Progenitor cell of endocrine pancreas (in vitro differentiated cells): ENCODE results near the gene PLN. TPM values are rescaled to one million over a fixed set of nuclear protein-coding genes. Genes with fewer than 3 reads are reported as not detected.

Source experiments
- DNase-seq: peaks from one replicate; pipeline ENCODE4 v3.0.0; 2021; ENCODE audit warnings: low spot score; ENCODE audit not compliant: unreplicated experiment
- H3K27ac Mint-ChIP-seq: 2 replicates; pipeline ENCODE4 v1.8.0; 2021; ENCODE audit warnings: mild to moderate bottlenecking, moderate library complexity, mixed read lengths
- H3K27me3 Mint-ChIP-seq: 2 replicates; pipeline ENCODE4 v1.8.0; 2021; ENCODE audit warnings: mixed read lengths
- H3K36me3 Mint-ChIP-seq: 2 replicates; pipeline ENCODE4 v1.8.0; 2022; ENCODE audit warnings: mixed read lengths; ENCODE audit not compliant: insufficient read depth
- H3K4me1 Mint-ChIP-seq: 2 replicates; pipeline ENCODE4 v1.8.0; 2021; ENCODE audit warnings: low read depth, mixed read lengths
- H3K4me3 Mint-ChIP-seq: 2 replicates; pipeline ENCODE4 v1.8.0; 2021; ENCODE audit warnings: low read depth, mild to moderate bottlenecking, moderate library complexity, mixed read lengths
- H3K9me3 Mint-ChIP-seq: 2 replicates; pipeline ENCODE4 v1.8.0; 2021; ENCODE audit warnings: low read depth, mixed read lengths
- total RNA-seq: library from RNA; stranded (reverse); gene quantifications from 2 replicates; pipeline ENCODE4 v1.2.1, GENCODE V29; 2021
- TF ChIP-seq, protein P1 (sequence below): fragments of 200-600 bp; sonication (generic); IDR thresholded peaks from one replicate; pipeline ENCODE4 v1.5.0; 2021; ENCODE audit warnings: antibody characterized with exemption, mild to moderate bottlenecking; ENCODE audit not compliant: unreplicated experiment

PLN gene
- total RNA-seq, 1 donor from 2014 or later: 0.55 TPM

DNA sequence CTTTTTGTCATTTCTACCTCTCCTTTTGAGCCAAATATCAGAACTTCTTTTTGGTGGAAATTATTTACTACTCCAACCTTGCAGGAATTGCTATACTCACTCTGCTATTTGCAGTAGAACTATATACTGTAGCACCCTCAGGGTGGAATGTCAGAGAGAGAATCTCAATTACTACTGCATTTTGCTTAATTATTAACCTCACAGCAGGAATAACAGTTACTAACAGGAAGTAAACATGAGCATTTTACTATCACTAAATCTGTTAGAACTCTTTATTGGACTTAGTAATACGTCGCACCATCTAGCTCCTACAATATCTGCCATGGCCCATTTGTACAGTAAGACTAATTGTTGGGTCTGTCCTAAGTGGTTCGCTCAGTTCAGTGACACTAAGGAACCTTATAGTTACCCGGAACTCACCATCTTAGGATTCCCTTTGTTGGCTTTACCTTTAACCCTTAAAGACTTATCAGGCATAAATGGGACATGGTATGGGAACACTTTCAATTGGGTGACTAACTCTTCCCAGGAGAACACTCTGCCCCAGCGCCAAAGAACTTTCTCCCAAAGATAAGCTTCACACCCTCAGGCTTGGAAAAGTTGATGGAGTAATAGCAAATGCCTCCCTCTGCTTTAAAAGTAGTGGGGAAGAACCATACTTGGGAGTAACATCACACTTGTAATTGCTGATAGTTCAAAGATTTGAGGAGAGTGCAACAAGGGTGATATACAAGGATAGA is 38.8 kb downstream of the PLN start:
- no peaks in the 10 kb centered on the region for H3K9me3 Mint-ChIP-seq
- DNase-seq: no peak
- TF ChIP-seq, protein P1, sequence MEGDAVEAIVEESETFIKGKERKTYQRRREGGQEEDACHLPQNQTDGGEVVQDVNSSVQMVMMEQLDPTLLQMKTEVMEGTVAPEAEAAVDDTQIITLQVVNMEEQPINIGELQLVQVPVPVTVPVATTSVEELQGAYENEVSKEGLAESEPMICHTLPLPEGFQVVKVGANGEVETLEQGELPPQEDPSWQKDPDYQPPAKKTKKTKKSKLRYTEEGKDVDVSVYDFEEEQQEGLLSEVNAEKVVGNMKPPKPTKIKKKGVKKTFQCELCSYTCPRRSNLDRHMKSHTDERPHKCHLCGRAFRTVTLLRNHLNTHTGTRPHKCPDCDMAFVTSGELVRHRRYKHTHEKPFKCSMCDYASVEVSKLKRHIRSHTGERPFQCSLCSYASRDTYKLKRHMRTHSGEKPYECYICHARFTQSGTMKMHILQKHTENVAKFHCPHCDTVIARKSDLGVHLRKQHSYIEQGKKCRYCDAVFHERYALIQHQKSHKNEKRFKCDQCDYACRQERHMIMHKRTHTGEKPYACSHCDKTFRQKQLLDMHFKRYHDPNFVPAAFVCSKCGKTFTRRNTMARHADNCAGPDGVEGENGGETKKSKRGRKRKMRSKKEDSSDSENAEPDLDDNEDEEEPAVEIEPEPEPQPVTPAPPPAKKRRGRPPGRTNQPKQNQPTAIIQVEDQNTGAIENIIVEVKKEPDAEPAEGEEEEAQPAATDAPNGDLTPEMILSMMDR: no peak
- no peaks in the 10 kb centered on the region for H3K27me3 Mint-ChIP-seq
- no peak overlapping the region for H3K4me3 Mint-ChIP-seq
- H3K4me1 Mint-ChIP-seq: no peaks in the 10 kb centered on the region
- no peak overlapping the region for H3K27ac Mint-ChIP-seq
- H3K36me3 Mint-ChIP-seq: no peaks in the 10 kb centered on the region

DNA sequence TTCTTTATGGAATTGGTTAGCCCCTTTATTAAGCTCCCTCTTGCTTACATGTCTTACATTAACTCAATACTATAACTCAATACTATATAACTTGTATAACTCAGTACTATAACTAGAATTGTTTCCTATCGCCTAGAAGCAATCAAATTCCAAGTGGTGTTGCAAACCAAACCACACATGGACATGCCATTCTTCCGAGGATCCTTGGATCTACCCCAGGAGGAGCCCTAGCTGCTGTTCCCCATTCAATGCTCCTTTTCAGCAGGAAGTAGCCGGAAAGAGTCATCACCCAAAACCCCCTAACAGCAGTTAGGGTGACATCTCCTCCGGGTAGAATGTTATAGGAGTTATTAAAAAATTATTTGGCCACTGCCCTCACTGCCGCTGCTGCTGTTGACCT is 40.5 kb downstream of the PLN start:
- no peak for DNase-seq
- Mint-ChIP-seq H3K36me3 (no peaks in the 10 kb centered on the region), H3K27me3 (no peaks in the 10 kb centered on the region), H3K27ac (no peak overlapping the region), H3K4me1 (no peaks in the 10 kb centered on the region), H3K9me3 (peaks cover under 1% of the 10 kb centered on the region), H3K4me3 (no peak overlapping the region)
- TF ChIP-seq, protein P1: no peak

DNA sequence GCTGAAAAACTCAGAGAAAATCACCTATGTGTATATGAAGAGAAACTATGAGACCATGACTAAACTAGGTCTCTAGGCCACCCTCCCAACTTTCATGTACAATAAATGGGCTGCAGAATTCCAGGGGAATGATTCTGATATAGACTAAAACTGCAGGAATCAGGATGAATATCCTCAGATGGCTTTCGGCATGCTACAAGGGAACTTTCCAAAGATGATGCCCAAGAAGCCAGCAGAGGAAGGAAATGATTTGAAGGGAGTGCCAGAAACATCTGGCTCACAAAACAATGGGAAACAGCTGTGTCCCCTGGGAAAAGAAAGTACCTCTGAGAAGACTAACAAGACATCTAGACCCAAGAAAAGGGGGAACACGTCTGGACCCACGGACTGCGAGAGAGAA is 41.1 kb downstream of the PLN start:
- no peak for DNase-seq
- H3K27ac Mint-ChIP-seq: no peak overlapping the region
- TF ChIP-seq, protein P1: no peak
- no peak overlapping the region for H3K4me3 Mint-ChIP-seq
- peaks cover 4% of the 10 kb centered on the region for H3K9me3 Mint-ChIP-seq
- no peaks in the 10 kb centered on the region for H3K27me3 Mint-ChIP-seq
- H3K36me3 Mint-ChIP-seq: no peaks in the 10 kb centered on the region
- H3K4me1 Mint-ChIP-seq: no peaks in the 10 kb centered on the region

DNA sequence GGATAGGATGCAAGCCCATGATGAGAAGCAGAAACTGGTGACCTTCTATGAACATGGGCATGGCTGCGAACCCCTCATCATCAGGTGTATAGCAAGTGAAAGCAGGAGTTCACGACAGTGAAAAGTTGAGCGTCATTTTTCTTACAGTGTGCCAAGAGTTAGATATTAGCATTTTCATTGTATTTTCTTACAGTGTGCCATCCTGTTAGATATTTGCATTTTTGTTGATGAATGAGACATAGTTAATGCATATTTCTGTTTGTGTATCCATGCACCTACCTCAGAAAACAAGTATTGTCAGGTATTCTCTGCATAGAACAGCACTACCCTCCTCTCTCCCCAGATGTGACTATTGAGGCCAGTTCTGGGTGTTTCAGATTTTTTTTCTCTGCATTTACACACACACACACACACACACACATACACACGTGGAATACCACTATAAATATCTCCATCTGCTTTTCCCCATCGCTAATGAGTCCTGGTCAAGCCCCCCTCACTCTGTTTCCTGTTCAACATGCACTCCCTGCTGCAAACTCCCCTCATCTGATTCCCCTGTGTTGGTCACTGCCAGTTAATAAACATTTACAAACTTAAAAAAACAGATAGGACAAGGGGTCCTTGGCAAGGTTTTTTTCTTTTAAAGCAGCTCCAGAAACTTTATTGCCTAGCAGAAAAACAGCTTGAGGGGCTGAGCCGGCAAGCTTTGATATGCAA is 41.7 kb downstream of the PLN start:
- Mint-ChIP-seq H3K9me3 (peaks cover 4% of the 10 kb centered on the region), H3K27me3 (no peaks in the 10 kb centered on the region), H3K4me3 (no peak overlapping the region), H3K36me3 (no peaks in the 10 kb centered on the region), H3K27ac (peak overlapping the region; percentile 35), H3K4me1 (no peaks in the 10 kb centered on the region)
- DNase-seq: no peak
- TF ChIP-seq, protein P1: no peak

DNA sequence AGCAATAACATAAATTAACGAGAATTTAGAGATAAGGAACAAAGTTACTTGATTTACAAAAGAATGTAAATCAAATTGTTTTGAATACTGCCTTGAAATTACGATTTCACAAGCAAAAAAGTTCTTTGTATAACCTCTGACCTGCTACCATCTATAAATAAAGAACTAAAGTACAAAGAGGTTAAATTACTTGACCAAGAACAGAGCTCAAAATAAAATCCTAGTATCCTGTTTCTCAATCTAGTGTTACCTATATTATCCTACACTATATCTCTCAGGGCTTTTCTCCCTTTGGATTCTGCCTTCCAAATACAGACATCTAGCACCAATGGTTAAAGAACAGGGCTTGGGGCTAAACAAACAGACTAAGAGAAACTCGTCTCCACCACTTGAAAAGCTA is 43.8 kb downstream of the PLN start:
- Mint-ChIP-seq H3K4me1 (no peaks in the 10 kb centered on the region), H3K27me3 (no peaks in the 10 kb centered on the region), H3K9me3 (peaks cover 4% of the 10 kb centered on the region)

More for the DNA sequence above, 43.8 kb downstream of the PLN start:
- DNase-seq: no peak
- H3K27ac Mint-ChIP-seq: no peak overlapping the region
- TF ChIP-seq, protein P1: no peak
- H3K4me3 Mint-ChIP-seq: no peak overlapping the region
- H3K36me3 Mint-ChIP-seq: no peaks in the 10 kb centered on the region
